ENCODE results near the gene GMPPA. TPM values are rescaled to one million over a fixed set of nuclear protein-coding genes. Genes with fewer than 3 reads are reported as not detected.

Gene GMPPA
- total and polyA plus RNA-seq, 4 donors = 20.2 to 59.4 (median 43.4) TPM

GRCh38 chr2:219476652-219477151 is 22.0 kb upstream of the GMPPA start:
- DNase-seq (ENCODE audit: low spot score) = no peak
- H3K4me3 ChIP-seq (ENCODE audit: low read depth in 1 of 3, low read length in 3 of 3) = no peak overlapping the region
- 9% methylated on average over 16 of the region's 16 CpGs for WGBS
- no peak overlapping the region for H3K9ac ChIP-seq (ENCODE audit: low read depth in 1 of 2, low read length in 2 of 2)
- TF ChIP-seq JUND (IDR thresholded peaks at IDR 0.05) (no peak), REST (IDR thresholded peaks at IDR 0.05) (no peak), FOXA2 (IDR thresholded peaks at IDR 0.05) (no peak), HNF4A (conservative IDR thresholded peaks at IDR 0.05) (no peak), RAD21 (IDR thresholded peaks at IDR 0.05) (no peak), FOXA1 (IDR thresholded peaks at IDR 0.05) (no peak), CTCF (IDR thresholded peaks at IDR 0.05; ENCODE audit: low read depth, low read length, missing input control) (no peak), ZBTB33 (IDR thresholded peaks at IDR 0.05) (no peak), MAX (IDR thresholded peaks at IDR 0.05) (no peak), GABPA (IDR thresholded peaks at IDR 0.05 in 1 of 2, conservative IDR thresholded peaks at IDR 0.05 in 1 of 2) (no peak), YY1 (IDR thresholded peaks at IDR 0.05) (no peak), HNF4G (IDR thresholded peaks at IDR 0.05) (no peak), ATF3 (IDR thresholded peaks at IDR 0.05) (no peak), SP1 (IDR thresholded peaks at IDR 0.05) (no peak), TAF1 (conservative IDR thresholded peaks at IDR 0.05) (no peak), RXRA (IDR thresholded peaks at IDR 0.05) (no peak)
- H3K27me3 ChIP-seq (ENCODE audit: control insufficient read depth in 4 of 4, insufficient read depth in 4 of 4, low read length in 3 of 4) = peaks cover 0 to 2% (median 0%) of the 10 kb centered on the region in 4 donors
- H3K27ac ChIP-seq (ENCODE audit: low read depth in 1 of 2, low read length in 2 of 2) = no peak overlapping the region
- H3K4me1 ChIP-seq (ENCODE audit: control insufficient read depth in 4 of 4, insufficient read depth in 4 of 4, low read length in 3 of 4) = no peaks in the 10 kb centered on the region
- no peaks in the 10 kb centered on the region for H3K36me3 ChIP-seq (ENCODE audit: control insufficient read depth in 4 of 4, insufficient read depth in 3 of 4, low read depth in 1 of 4, low read length in 3 of 4)
- no peaks in the 10 kb centered on the region for H3K9me3 ChIP-seq (ENCODE audit: control insufficient read depth in 4 of 4, low read length in 3 of 4)

GRCh38 chr2:219477179-219477578 is 21.5 kb upstream of the GMPPA start:
- no peak for DNase-seq (ENCODE audit: low spot score)
- peaks cover 0 to 2% (median 0%) of the 10 kb centered on the region in 4 donors for H3K27me3 ChIP-seq (ENCODE audit: control insufficient read depth in 4 of 4, insufficient read depth in 4 of 4, low read length in 3 of 4)

More at GRCh38 chr2:219477179-219477578, 21.5 kb upstream of the GMPPA start:
- Histone ChIP-seq H3K27ac (ENCODE audit: low read depth in 1 of 2, low read length in 2 of 2) (no peak overlapping the region), H3K9ac (ENCODE audit: low read depth in 1 of 2, low read length in 2 of 2) (no peak overlapping the region), H3K36me3 (ENCODE audit: control insufficient read depth in 4 of 4, insufficient read depth in 3 of 4, low read depth in 1 of 4, low read length in 3 of 4) (no peaks in the 10 kb centered on the region), H3K9me3 (ENCODE audit: control insufficient read depth in 4 of 4, low read length in 3 of 4) (no peaks in the 10 kb centered on the region), H3K4me3 (ENCODE audit: low read depth in 1 of 3, low read length in 3 of 3) (no peak overlapping the region), H3K4me1 (ENCODE audit: control insufficient read depth in 4 of 4, insufficient read depth in 4 of 4, low read length in 3 of 4) (no peaks in the 10 kb centered on the region)
- 67% methylated on average over 13 of the region's 13 CpGs for WGBS
- TF ChIP-seq FOXA1 (IDR thresholded peaks at IDR 0.05) (no peak), GABPA (IDR thresholded peaks at IDR 0.05 in 1 of 2, conservative IDR thresholded peaks at IDR 0.05 in 1 of 2) (no peak), SP1 (IDR thresholded peaks at IDR 0.05) (no peak), NR2F2 (IDR thresholded peaks at IDR 0.05) (no peak), FOXA2 (IDR thresholded peaks at IDR 0.05) (no peak)

Data from liver (tissue), 9 donors.